Glomerular visceral epithelial cell (primary cell): Measurements from ENCODE around the gene IQUB.
"Not testable (repeated sequence)": the region's sequence is repeated elsewhere in the genome, so short reads cannot be mapped to it uniquely, and the experiment has no call there.

ENCODE experiments used
- DNase-seq: peaks from one replicate; pipeline ENCODE4 v3.0.0-alpha.2; 2016; ENCODE audit errors: extremely low spot score

Gene IQUB

GRCh38 chr7:123492485-123492884 lies 41.9 kb downstream of the IQUB start:
- DNase-seq, result no peak

DNA sequence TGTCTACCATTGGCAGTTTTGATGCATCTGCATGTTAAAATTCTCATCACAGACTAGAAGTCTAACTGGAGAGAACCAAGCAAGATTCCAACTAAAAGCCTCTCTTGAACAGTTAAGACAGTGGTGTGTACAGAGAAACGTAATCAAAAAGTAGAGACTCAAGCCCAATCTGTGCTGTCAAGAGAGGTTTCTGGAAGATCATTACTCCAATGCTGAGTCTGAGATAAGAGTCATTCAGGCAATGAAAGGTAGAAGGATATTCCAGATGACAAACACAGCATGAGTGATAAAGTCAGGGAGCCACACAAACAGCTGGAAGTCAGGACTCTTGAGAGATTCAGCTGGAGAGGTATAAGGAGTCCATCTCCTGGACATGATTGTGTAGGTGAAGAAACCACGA lies 48.7 kb downstream of the IQUB start:
- no peak for DNase-seq

DNA sequence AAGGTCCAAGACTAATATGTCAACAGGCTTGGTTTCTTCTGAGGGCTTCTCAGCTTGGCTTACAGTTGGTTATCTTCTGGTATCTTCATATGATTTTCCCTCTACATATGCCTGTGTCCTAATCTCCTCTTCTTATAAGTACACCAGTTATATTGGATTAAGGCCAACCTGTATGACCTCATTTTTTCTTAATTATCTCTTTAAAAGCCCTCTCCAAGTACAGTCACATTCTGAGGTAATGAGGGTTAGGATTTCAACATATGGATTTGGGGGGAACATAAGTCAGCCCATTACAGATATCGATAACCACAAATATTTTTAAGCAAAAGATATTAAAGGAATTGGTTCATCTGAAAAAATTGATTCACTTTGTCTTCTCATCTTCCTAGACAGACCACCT lies 49.2 kb downstream of the IQUB start:
- no peak for DNase-seq

DNA sequence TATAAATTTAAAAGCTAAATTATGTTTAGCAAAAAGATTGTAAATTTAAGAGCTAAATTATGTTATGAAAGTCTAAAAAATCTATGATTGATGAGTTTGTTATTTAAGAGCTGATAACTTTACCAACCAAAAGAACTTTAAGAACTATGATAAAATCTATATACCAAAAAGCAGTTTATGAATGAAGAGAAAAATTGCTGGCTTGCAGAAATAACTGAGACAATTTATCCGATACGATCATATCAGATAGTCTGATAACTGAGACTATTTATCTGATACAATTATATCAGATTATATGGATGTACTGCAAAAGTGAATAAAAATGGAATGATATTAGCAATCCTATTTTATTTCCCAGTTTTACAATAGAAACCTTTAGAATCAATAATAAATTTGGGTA lies 50.2 kb downstream of the IQUB start:
- no peak for DNase-seq

DNA sequence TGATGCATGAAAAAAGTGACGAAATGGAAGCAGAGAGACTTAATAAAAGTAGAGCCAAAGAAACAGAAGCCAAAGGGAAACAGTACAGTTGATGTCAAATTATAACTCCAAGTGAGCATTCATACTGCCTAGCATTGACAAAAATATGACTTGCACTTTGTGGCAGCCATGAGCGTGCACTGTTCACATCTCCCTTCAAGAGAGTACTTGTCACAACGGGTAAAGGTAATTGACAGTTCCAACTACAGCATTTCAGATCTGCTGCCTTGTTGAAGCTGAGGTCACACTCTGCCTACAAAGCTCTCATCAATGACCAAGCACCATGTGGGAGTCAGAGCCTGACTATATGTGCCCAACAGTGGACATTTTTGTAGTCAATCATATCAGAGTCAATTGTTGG lies 54.3 kb downstream of the IQUB start:
- DNase-seq, result no peak

GRCh38 chr7:123478056-123478455 lies 56.3 kb downstream of the IQUB start:
- DNase-seq, result not testable (repeated sequence)

DNA sequence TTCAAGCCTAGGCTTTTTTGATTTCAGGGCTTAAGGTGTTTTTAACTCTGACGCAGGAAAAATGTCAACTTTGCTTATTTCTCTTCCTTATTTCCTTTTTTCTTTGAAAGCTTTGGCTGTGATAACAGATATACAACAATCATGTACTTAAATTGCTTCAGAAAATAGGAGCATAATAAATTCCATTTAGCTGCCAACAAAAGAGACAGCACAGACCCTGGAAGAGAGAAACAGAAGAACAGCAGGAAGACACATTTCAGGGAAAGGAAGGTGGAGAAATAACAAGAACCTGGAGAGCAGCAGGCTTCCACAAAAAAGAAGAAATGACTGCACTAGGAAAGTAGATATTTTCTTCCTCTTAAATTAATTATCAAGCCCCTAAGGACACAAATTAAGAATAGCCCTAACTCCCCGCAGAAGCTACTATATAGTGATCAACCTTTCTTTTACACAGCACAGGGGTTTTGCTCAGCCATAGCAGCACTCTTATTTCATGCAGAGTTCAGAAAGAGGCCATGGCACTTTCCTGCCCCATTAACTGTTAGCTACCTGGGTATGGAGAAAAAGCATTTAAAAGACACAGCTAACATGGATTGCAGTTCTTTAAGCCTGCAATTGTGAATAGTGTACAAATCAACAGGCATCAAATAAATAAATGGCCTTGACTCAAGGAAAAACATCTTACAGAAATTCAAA lies 61.5 kb downstream of the IQUB start:
- DNase-seq, result no peak

DNA sequence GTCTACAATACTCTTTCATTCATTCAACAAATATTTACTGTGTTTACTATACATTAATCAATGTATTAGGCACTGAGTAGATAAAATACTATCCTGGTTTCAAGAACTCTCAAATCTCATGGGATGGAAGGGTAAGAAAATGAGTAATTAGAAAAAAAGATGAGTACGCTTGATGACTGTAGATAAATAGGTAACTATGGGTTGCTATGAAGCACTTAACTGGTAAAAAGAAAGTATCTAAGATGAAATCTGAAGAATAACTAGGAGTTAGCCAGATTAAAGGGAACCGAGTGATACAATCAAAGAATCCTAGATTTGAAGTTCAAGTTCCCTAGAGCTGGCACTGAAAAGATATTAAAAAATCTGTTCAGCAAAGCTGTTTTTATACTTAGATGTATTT lies 62.1 kb downstream of the IQUB start:
- no peak for DNase-seq

GRCh38 chr7:123468303-123468702 lies 66.1 kb downstream of the IQUB start:
- DNase-seq, result no peak

- no peak for DNase-seq
These were observed 70.5 kb downstream of the IQUB start for GRCh38 chr7:123463890-123464289.

DNA sequence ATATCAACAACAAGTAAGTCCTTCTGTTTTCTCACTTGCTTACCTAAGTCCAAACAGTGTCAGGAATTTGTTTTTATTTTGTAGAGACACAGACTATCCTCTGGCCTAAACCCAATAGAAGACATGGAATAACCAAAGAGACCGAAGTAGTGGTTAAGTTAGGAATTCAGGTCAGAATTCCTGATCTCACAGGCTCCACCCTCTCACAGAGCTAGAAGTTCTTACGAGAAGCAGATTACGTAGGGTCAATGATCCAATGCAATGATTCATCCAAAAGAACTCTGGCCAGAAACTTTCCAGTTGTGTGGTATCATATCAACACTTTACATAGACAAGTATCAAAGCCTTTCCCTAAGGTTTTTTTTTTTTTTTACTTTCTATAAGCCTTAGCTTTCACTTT lies 73.8 kb downstream of the IQUB start:
- peak; percentile 91 for DNase-seq

DNA sequence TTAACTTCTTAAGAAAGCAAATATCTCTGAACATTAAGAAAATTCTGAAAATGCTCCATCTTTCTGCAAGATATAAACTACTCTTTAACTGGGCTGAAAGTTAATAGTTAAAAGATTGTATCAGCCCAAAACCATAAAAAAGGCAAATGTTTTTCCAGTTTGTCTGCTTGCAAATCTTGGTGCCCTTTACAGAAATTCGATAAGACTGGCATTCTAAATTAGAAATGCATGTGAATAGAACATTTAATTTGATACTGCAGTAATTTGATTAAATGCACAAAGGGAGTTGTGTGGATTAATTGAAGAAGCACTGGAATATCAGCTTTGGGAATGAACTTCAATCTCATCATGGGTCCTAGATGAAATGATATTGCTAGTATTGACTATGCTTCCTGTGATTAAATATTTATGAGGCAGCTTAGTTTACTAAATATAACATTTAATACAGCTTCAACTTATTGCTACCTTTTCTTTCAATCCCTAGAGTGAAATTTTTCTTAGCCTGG lies 78.4 kb downstream of the IQUB start:
- no peak for DNase-seq

- DNase-seq, result no peak
These were observed 94.3 kb downstream of the IQUB start for GRCh38 chr7:123440101-123440548.

GRCh38 chr7:123439191-123439590 lies 95.2 kb downstream of the IQUB start:
- peak; percentile 25 for DNase-seq

DNA sequence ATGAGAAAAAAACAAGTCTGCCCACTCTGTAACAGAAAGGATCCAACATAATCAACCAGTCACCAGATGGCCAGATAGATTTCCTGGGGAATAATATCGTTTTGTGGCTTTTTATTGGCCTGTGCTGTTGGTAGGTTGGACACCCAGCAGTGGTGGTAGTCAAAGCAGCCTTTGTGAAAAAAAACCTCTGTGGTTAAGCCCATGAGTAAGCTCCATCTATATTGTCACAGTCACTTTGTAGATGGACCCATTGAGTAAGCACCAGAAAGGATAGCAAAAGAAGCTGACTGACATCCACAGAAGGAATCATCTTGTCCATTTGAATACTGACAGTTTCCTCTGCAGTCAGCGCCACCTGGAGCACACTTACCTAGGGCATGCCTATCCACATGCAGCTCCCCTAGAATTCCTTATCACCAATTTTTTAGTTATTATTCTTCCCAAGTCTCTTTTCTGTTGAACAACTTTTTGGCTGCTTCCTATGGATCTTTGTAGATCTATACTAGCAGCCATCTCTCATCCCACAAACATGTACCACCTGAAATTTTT lies 96.9 kb downstream of the IQUB start:
- peak; percentile 38 for DNase-seq

- DNase-seq, result no peak
These were observed 99.2 kb downstream of the IQUB start for GRCh38 chr7:123435080-123435700.

DNA sequence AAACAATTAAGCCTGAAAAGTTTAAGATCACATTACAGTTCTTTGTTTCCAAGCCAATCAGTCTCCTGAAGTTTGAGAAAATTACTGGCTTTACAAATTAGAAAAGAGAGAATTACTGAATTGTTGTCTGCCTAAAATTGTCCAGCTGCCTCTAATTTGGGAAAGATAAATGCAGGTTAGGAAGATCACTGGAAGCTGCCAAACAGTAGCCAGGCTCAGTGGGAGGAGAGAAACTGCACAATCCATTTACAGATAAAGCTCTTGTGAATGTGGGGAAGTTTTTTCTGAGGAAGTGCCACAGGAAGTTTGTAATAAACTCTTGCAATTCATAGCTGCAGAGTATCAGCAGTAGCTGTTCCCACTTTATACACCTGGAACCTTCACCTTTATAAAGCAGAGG lies 100.7 kb downstream of the IQUB start:
- no peak for DNase-seq

- DNase-seq, result peak; percentile 4
These were observed 101.8 kb downstream of the IQUB start for GRCh38 chr7:123432601-123433000.

- DNase-seq, result no peak
These were observed 103.2 kb downstream of the IQUB start for GRCh38 chr7:123431075-123431614.

GRCh38 chr7:123425246-123425645 lies 109.1 kb downstream of the IQUB start:
- no peak for DNase-seq

DNA sequence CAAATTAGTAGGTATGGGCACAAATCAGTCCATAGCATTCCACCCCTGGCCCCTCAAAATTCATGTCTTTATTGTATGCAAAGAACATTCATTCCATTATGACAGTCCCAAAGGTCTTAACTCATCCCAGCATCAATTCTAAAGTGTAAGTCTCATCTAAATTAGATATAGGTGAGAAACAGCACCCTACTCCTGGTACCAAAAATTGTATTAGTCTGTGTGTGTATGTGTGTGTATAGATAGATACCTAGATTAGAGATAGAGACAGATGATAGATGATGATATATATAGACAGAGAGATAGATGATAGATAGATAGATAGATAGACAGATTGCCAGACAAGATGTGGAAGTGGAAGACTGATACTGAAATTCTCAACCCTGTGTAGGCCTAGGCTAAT lies 109.9 kb downstream of the IQUB start:
- DNase-seq, result no peak

- DNase-seq, result no peak
These were observed 110.8 kb downstream of the IQUB start for GRCh38 chr7:123423622-123424021.

DNA sequence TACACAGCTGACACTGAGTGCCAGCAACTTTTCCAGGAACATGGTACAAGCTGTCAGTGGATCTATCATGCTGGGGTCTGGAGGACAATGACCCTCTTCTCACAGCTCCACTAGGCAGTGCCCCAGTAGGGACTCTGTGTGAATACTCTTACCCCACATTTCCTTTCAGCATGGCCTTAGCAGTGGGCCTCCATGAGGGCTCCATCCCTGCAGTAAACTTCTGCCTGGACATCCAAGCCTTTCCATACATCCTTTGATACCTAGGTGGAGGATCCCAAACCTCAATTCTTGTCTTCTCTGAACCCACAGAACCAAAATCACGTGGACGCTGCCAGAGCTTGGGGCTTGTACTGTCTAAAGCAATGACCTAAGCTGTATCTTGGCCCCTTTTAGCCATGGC lies 116.8 kb downstream of the IQUB start:
- DNase-seq, result no peak
